Retinal pigment epithelial cell (primary cell): ENCODE measurements around the gene IFT74.
"Not testable (repeated sequence)": the region's sequence is repeated elsewhere in the genome, so short reads cannot be mapped to it uniquely, and the experiment has no call there.

Experiments
- DNase-seq: peaks from one replicate; pipeline ENCODE4 v3.0.0-alpha.2; 2010; ENCODE audit warnings: low read depth
- H3K4me3 ChIP-seq: 2 replicates; pipeline ENCODE4 v1.5.1; 2011; ENCODE audit warnings: mild to moderate bottlenecking, low read length, control low read depth, moderate library complexity
- TF ChIP-seq, protein P1 (sequence below): conservative IDR thresholded peaks from 2 replicates; pipeline ENCODE4 v1.5.1; 2011; ENCODE audit warnings: low read depth, low read length, control low read depth, inconsistent platforms

Gene IFT74

DNA sequence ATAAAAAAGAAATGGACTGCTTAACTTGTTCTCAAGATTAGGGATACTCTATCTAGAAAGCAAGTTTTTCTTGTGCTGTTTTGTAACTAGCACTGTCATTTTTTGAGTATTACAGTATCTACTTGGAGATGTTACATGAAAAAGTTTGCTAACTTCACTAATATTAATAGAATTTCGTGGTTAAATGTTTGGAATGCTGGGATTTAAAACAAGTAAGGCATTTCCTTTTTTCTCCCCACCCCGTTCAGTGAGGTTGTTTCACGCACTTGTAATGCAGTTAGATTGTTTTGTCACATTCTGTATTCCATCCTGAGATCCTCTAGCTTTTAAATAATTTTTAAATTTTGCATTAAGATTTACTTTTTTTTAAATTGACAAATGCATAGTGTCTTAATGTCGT is 132.8 kb downstream of the IFT74 start:
- TF ChIP-seq, protein P1, sequence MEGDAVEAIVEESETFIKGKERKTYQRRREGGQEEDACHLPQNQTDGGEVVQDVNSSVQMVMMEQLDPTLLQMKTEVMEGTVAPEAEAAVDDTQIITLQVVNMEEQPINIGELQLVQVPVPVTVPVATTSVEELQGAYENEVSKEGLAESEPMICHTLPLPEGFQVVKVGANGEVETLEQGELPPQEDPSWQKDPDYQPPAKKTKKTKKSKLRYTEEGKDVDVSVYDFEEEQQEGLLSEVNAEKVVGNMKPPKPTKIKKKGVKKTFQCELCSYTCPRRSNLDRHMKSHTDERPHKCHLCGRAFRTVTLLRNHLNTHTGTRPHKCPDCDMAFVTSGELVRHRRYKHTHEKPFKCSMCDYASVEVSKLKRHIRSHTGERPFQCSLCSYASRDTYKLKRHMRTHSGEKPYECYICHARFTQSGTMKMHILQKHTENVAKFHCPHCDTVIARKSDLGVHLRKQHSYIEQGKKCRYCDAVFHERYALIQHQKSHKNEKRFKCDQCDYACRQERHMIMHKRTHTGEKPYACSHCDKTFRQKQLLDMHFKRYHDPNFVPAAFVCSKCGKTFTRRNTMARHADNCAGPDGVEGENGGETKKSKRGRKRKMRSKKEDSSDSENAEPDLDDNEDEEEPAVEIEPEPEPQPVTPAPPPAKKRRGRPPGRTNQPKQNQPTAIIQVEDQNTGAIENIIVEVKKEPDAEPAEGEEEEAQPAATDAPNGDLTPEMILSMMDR, result no peak
- DNase-seq, result no peak

DNA sequence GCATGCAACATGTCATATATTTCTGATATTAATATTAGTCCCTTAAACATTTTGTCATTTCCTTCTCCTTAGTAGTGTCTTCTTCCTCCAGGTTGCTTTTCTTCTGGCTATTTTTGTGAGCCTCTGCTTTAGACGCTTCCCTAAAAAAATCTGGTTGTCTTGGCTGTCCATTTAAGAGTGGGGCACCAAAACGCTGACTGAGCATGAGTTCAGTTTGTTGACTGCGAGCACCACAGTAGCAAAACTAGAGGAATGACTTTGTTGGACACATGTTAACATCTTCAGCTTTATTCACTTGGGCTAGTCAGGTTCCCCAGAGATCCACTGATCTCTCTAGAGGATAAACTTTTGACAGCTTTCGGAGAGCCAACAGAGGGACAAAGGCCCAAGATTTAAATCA is 133.5 kb downstream of the IFT74 start:
- H3K4me3 ChIP-seq, result no peak overlapping the region
- no peak for DNase-seq
- TF ChIP-seq, protein P1, result no peak

More for the DNA sequence above, 132.8 kb downstream of the IFT74 start:
- H3K4me3 ChIP-seq, result no peak overlapping the region

DNA sequence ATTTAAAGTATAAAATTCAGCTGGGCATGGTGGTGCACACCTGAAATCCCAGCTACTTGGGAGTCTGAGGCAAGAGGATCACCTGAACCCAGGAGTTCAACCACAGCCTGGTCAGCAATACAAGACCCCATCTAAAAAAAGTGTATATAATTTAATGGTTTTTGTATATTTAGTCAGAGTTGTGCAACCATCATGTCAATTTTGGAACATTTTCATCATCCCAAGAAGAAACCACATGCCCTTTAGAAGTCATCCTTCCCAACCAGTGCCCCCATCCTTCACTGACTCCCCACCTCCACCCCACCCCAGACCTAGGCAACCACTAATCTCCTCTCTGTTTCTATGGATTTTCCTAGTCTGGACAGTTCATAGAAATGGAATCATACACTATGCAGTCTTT is 134.0 kb downstream of the IFT74 start:
- H3K4me3 ChIP-seq, result no peak overlapping the region
- TF ChIP-seq, protein P1, result no peak
- no peak for DNase-seq

DNA sequence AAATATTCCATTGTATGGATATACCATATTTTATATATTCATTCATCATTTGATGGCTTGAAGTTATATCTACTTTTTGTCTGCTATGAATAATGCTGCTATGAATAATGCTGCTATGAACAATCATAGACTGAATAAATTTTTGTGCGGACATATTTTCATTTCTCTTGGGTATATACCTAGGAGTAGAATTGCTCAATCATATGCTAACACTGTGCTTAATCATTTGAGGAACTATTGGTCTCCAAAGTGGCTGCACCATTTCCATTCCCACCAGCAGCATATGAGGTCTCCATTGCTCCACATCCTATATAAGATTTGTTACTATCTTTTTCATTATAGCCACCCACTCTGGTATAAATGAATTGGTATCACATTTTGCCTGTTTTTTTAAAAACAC is 134.5 kb downstream of the IFT74 start:
- H3K4me3 ChIP-seq, result no peak overlapping the region
- TF ChIP-seq, protein P1, result no peak
- DNase-seq, result no peak

DNA sequence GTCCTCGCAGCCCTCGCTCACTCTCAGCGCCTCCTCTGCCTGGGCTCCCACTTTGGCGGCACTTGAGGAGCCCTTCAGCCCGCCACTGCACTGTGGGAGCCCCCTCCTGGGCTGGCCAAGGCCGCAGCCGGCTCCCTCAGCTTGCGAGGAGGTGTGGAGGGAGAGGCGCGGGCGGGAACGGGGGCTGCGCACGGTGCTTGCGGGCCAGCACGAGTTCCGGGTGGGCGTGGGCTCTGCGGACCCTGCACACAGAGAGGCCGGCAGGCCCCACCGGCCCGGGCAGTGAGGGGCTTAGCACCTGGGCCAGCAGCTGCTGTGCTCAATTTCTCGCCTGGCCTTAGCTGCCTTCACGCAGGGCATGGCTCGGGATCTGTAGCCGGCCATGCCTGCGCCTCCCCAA is 136.3 kb downstream of the IFT74 start:
- H3K4me3 ChIP-seq, result not testable (repeated sequence)

DNA sequence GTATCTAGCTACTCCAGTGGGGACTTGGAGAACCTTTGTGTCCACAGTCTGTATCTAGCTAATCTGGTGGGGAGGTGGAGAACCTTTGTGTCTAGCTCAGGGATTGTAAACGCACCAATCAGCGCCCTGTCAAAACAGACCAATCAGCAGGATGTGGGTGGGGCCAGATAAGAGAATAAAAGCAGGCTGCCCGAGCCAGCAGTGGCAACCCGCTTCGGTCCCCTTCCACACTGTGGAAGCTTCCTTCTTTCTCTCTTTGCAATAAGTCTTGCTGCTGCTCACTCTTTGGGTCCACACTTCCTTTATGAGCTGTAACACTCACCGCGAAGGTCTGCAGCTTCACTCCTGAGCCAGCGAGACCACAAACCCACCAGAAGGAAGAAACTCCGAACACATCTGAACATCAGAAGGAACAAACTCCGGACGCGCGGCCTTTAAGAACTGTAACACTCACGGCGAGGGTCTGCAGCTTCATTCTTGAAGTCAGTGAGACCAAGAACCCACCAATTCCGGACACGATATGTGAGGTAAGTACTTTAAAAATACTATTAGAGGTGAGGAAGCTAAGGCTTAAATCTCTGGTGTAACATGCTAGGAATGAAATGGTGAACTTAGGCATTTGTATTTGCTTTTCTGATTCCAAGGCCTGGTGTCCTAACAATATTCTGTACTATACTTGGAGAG is 137.3 kb downstream of the IFT74 start:
- not testable (repeated sequence) for H3K4me3 ChIP-seq, DNase-seq

More for the DNA sequence above, 136.3 kb downstream of the IFT74 start:
- not testable (repeated sequence) for DNase-seq

DNA sequence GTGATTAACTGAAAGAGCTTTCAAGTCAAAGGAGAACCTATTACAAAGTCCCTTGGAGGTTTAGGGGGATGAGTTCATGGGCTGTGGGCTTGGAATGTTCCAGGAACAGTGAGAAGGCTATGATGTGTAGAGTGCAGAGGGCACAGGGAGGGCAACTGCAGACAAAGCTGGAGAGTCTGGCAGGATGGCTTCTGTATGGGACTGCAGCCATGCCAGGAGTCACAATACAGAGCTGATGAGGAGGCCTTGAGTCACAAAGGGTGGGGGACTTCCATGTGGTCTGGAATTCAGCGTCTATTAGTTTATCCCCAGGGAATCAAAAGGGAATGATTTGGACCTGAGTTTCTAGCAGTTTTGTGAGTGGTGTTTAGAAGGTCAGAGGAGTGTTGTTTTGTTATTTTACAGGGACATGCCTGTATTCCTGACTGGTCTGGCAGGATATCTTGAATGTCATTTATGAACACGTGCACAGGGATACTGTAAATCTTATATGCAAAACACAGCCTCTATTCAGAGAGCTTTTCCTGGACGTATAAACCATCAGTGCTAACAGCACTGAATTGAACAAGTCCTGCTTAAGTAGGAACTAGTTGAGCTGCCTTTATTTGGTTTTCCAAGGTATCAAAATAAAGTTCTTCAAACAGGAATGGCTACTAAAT is 138.6 kb downstream of the IFT74 start:
- H3K4me3 ChIP-seq, result no peak overlapping the region
- peak; percentile 42 for DNase-seq
- TF ChIP-seq, protein P1, result no peak

DNA sequence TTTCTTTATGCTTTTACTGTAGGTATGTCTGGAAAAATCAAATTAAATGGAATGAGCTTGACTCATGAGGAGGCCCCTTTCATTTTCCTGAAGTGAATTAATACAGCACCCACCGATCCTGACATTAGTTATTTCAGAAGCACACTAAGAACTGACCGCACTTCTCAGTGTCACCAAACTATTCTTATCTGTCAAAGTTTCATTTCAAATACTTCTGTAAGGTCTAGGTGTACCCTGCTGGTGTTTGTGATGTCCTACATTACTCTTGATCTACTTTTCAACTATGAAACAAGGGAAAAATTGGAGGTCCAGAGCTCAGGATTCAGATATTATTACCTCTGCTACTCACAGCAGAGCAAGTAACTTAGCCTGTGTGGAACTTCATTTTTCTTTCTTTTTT is 151.0 kb downstream of the IFT74 start:
- H3K4me3 ChIP-seq, result no peak overlapping the region
- TF ChIP-seq, protein P1, result no peak
- DNase-seq, result no peak
